B cell (primary cell): ENCODE results near the gene UHMK1. TPM values are rescaled to one million over a fixed set of nuclear protein-coding genes. Genes with fewer than 3 reads are reported as not detected.

ENCODE experiments used
- ATAC-seq: fragments of 200-7000 bp; cut with Tn5 transposase; one replicate; pipeline ENCODE4 v1.10.0; 2021; ENCODE audit warnings: low read depth, mild to moderate bottlenecking, moderate number of reproducible peaks, moderate library complexity
- CTCF ChIA-PET: fragments of 350-600 bp; sonication (Branson Sonifier 250); formaldehyde crosslinking; loops from one replicate; lab custom pipeline; 2021; ENCODE audit warnings: antibody characterized with exemption, inconsistent platforms; lab: Charles Lee
- POLR2A ChIA-PET: fragments of 350-600 bp; sonication (Branson Sonifier 250); formaldehyde crosslinking; loops from one replicate; lab custom pipeline; 2021; ENCODE audit warnings: antibody characterized with exemption; lab: Charles Lee
- DNase-seq: peaks from one replicate; pipeline ENCODE4 v3.0.0; 2013
- H2AFZ ChIP-seq: 2 replicates; pipeline ENCODE4 v1.6.1; 2012; ENCODE audit warnings: mild to moderate bottlenecking, low read depth, low read length; ENCODE audit not compliant: insufficient read depth, poor library complexity, severe bottlenecking
- H3K27ac ChIP-seq, 2 donors: 1 replicate in 1 of 2; 2 replicates in 1 of 2; pipeline ENCODE4 v1.5.1; 2012 to 2013; ENCODE audit warnings: low read length in 2 of 2, mild to moderate bottlenecking in 2 of 2, moderate library complexity in 1 of 2
- H3K27me3 ChIP-seq, 4 experiments: fragments of 200-600 bp in 1 of 4; sonication (generic) in 1 of 4; replicated peaks in 1 of 4; 1 replicate in 2 of 4; 2 replicates in 2 of 4; pipeline versions ENCODE4 v1.6.1 to v1.7.0; 2013 to 2016; ENCODE audit warnings: low read length in 3 of 4, mild to moderate bottlenecking in 2 of 4, mixed read lengths in 1 of 4, moderate library complexity in 1 of 4; ENCODE audit not compliant: insufficient read depth in 4 of 4, control insufficient read depth in 3 of 4; ENCODE audit errors: control extremely low read depth in 1 of 4
- H3K36me3 ChIP-seq, 2 experiments: replicated peaks in 1 of 2; 1 replicate in 1 of 2; 2 replicates in 1 of 2; pipeline versions ENCODE4 v1.6.1 to v1.7.1; 2013; ENCODE audit warnings: low read length in 1 of 2; ENCODE audit not compliant: insufficient read depth in 2 of 2, control insufficient read depth in 1 of 2; ENCODE audit errors: control extremely low read depth in 1 of 2, extremely low read depth in 1 of 2
- H3K4me1 ChIP-seq, 2 donors: fragments of 200-600 bp in 1 of 2; sonication (generic) in 1 of 2; 1 replicate in 1 of 2; 2 replicates in 1 of 2; pipeline versions ENCODE4 v1.5.1 to v1.6.1; 2013 to 2017; ENCODE audit warnings: low read length in 2 of 2; ENCODE audit not compliant: control insufficient read depth in 2 of 2, insufficient read depth in 2 of 2
- H3K4me2 ChIP-seq: replicated peaks from 2 replicates; pipeline ENCODE3; 2012; ENCODE audit warnings: mild to moderate bottlenecking, low read depth, low read length; ENCODE audit not compliant: poor library complexity, severe bottlenecking
- H3K4me3 ChIP-seq, 5 experiments: fragments of 200-600 bp in 1 of 5; sonication (generic) in 1 of 5; 1 replicate in 3 of 5; 2 replicates in 2 of 5; pipeline versions ENCODE4 v1.5.1 to v1.7.0; 2011 to 2016; ENCODE audit warnings: low read length in 4 of 5, mild to moderate bottlenecking in 4 of 5, low read depth in 2 of 5, control low read depth in 1 of 5, moderate library complexity in 1 of 5; ENCODE audit not compliant: insufficient read depth in 1 of 5; ENCODE audit errors: control extremely low read depth in 1 of 5, extremely low read depth in 1 of 5
- H3K79me2 ChIP-seq: fragments of 200-600 bp; sonication (generic); one replicate; pipeline ENCODE4 v1.6.0; 2016; ENCODE audit warnings: low read length; ENCODE audit not compliant: control insufficient read depth, insufficient read depth
- H3K9ac ChIP-seq: fragments of 200-600 bp; sonication (generic); 2 replicates; pipeline ENCODE4 v1.6.1; 2017; ENCODE audit warnings: mild to moderate bottlenecking, low read length, moderate library complexity
- H3K9me3 ChIP-seq, 3 donors: one replicate each; pipeline versions ENCODE4 v1.6.1 to v1.7.1; 2013; ENCODE audit warnings: low read length in 2 of 3; ENCODE audit not compliant: control insufficient read depth in 2 of 3, insufficient read depth in 1 of 3; ENCODE audit errors: control extremely low read depth in 1 of 3
- H4K20me1 ChIP-seq: 2 replicates; pipeline ENCODE4 v1.6.0; 2012; ENCODE audit warnings: mild to moderate bottlenecking, low read length; ENCODE audit not compliant: insufficient read depth, control insufficient read depth, poor library complexity, severe bottlenecking
- H3K27ac Mint-ChIP-seq: one replicate; pipeline ENCODE4 v1.8.0; 2021; ENCODE audit warnings: mixed read lengths
- H3K27me3 Mint-ChIP-seq: one replicate; pipeline ENCODE4 v1.8.0; 2021; ENCODE audit warnings: mixed read lengths
- H3K4me1 Mint-ChIP-seq: one replicate; pipeline ENCODE4 v1.8.0; 2021; ENCODE audit warnings: mixed read lengths
- H3K4me3 Mint-ChIP-seq: one replicate; pipeline ENCODE4 v1.8.0; 2021; ENCODE audit warnings: mixed read lengths
- H3K9me3 Mint-ChIP-seq: one replicate; pipeline ENCODE4 v1.8.0; 2022; ENCODE audit warnings: mixed read lengths; ENCODE audit not compliant: insufficient read depth
- CTCF ChIP-seq: fragments of 200-600 bp; IDR thresholded peaks from one replicate; pipeline ENCODE4 v1.8.0; 2022; ENCODE audit warnings: antibody characterized with exemption, mild to moderate bottlenecking
- EZH2 ChIP-seq: IDR thresholded peaks from 2 replicates; pipeline ENCODE4 v1.6.1; 2012; ENCODE audit warnings: borderline replicate concordance, low read depth, mild to moderate bottlenecking, moderate library complexity, low read length; ENCODE audit not compliant: insufficient read depth, poor library complexity, severe bottlenecking
- WGBS: methylation state at CpG from one replicate; pipeline ENCODE4 v1.1.5; 2013; ENCODE audit warnings: missing lambda C conversion rate; ENCODE audit not compliant: insufficient coverage; 5-methylcytosine and 5-hydroxymethylcytosine counted together
- intact Hi-C: fragments of 100-400 bp; cut with micrococcal nuclease; formaldehyde crosslinking; loops from one replicate; pipeline ENCODE4 v1.10.0; 2022
- polyA plus RNA-seq: library from polyadenylated mRNA; depleted of rRNA; stranded (reverse); fragments of >200 nt; gene quantifications from 2 replicates; pipeline ENCODE4 v1.2.3, GENCODE V29; 2012
- total RNA-seq, 2 donors: library from RNA; stranded (reverse); fragments of 120-200 nt in 1 of 2; gene quantifications; 1 replicate in 1 of 2; 2 replicates in 1 of 2; pipeline versions ENCODE4 v1.2.3 to v1.2.4, GENCODE V29; 2013 to 2022

UHMK1 gene
- total and polyA plus RNA-seq, 2 donors (not counting 1 experiment from before 2014, with no cell fraction given): 8.4 to 69.2 TPM

- TF ChIP-seq EZH2 (no peak), CTCF (no peak)
- POLR2A ChIA-PET: no interaction called here
- DNase-seq: no peak
- Histone ChIP-seq H3K27ac (no peak overlapping the region), H2AFZ (no peak overlapping the region), H3K36me3 (no peaks in the 10 kb centered on the region), H3K9ac (no peak overlapping the region), H3K79me2 (no peaks in the 10 kb centered on the region), H3K4me1 (no peaks in the 10 kb centered on the region), H4K20me1 (no peaks in the 10 kb centered on the region), H3K4me2 (no peak overlapping the region), H3K4me3 (no peak overlapping the region), H3K27me3 (no peaks in the 10 kb centered on the region), H3K9me3 (peaks cover 1 to 6% (median 3%) of the 10 kb centered on the region in 3 donors)
- no peak for ATAC-seq
- Mint-ChIP-seq H3K27me3 (no peaks in the 10 kb centered on the region), H3K27ac (no peak overlapping the region), H3K9me3 (no peaks in the 10 kb centered on the region), H3K4me3 (no peak overlapping the region), H3K4me1 (no peaks in the 10 kb centered on the region)
- CTCF ChIA-PET: interaction anchor here (0.7 kb wide), 1 partner anchor 12 kb away, joined by 3 read pairs; no protein-coding TSS in a partner anchor
- 86% methylated on average over 2 of the region's 4 CpGs for WGBS
- intact Hi-C loops: no loop called here
Measured at GRCh38 chr1:162548170-162548569, 50.6 kb downstream of the UHMK1 start.

- TF ChIP-seq CTCF (no peak), EZH2 (no peak)
- no peak overlapping the region for H3K4me2 ChIP-seq
- no peak overlapping the region for H3K27ac Mint-ChIP-seq
- intact Hi-C loops: no loop called here
- no peaks in the 10 kb centered on the region for H3K36me3 ChIP-seq
- no peaks in the 10 kb centered on the region for H3K4me1 Mint-ChIP-seq
- H3K27ac ChIP-seq: no peak overlapping the region
- ChIA-PET POLR2A (no interaction called here), CTCF (interaction anchor here (0.7 kb wide), 1 partner anchor 11 kb away, joined by 3 read pairs; no protein-coding TSS in a partner anchor)
- no CpG with 5 or more reads among the region's 2 CpGs for WGBS
- H3K27me3 Mint-ChIP-seq: no peaks in the 10 kb centered on the region
- no peaks in the 10 kb centered on the region for H3K79me2 ChIP-seq
- H3K4me1 ChIP-seq: no peaks in the 10 kb centered on the region
- H3K27me3 ChIP-seq: no peaks in the 10 kb centered on the region
- ATAC-seq: no peak
- H3K9me3 Mint-ChIP-seq: no peaks in the 10 kb centered on the region
- H2AFZ ChIP-seq: no peak overlapping the region
- no peak overlapping the region for H3K4me3 Mint-ChIP-seq
- H3K9me3 ChIP-seq: peaks cover 0 to under 1% (median 0%) of the 10 kb centered on the region in 3 donors
- H4K20me1 ChIP-seq: no peaks in the 10 kb centered on the region
- no peak overlapping the region for H3K4me3 ChIP-seq
- no peak for DNase-seq
- H3K9ac ChIP-seq: no peak overlapping the region
Measured at GRCh38 chr1:162549001-162549400, 51.4 kb downstream of the UHMK1 start.
